HG02588 (cell line): Measurements from ENCODE around the gene FGB.
"Not testable (repeated sequence)": the region's sequence is repeated elsewhere in the genome, so short reads cannot be mapped to it uniquely, and the experiment has no call there.

Experiments
- ATAC-seq: cut with Tn5 transposase; IDR thresholded peaks from one replicate; pipeline ENCODE4 v1.9.1; 2021; ENCODE audit warnings: mild to moderate bottlenecking, moderate library complexity; ENCODE audit not compliant: unreplicated experiment

FGB gene

GRCh38 chr4:154594343-154594742 is 31.5 kb downstream of the FGB start:
- ATAC-seq: not testable (repeated sequence)

- ATAC-seq: no peak
Observed at GRCh38 chr4:154595807-154596206, 33.0 kb downstream of the FGB start.

GRCh38 chr4:154597281-154597680 is 34.5 kb downstream of the FGB start:
- ATAC-seq: not testable (repeated sequence)

GRCh38 chr4:154597798-154598774 is 35.3 kb downstream of the FGB start:
- no peak for ATAC-seq

- ATAC-seq: no peak
Observed at GRCh38 chr4:154602404-154603020, 39.7 kb downstream of the FGB start.

GRCh38 chr4:154603033-154603943 is 40.5 kb downstream of the FGB start:
- ATAC-seq: no peak

- ATAC-seq: no peak
Observed at GRCh38 chr4:154604696-154605200, 41.9 kb downstream of the FGB start.

GRCh38 chr4:154606728-154607723 is 44.2 kb downstream of the FGB start:
- no peak for ATAC-seq

- ATAC-seq: no peak
Observed at GRCh38 chr4:154608361-154609252, 45.8 kb downstream of the FGB start.

GRCh38 chr4:154609532-154609931 is 46.7 kb downstream of the FGB start:
- no peak for ATAC-seq

GRCh38 chr4:154610582-154610981 is 47.8 kb downstream of the FGB start:
- no peak for ATAC-seq

GRCh38 chr4:154611833-154612232 is 49.0 kb downstream of the FGB start:
- no peak for ATAC-seq

- no peak for ATAC-seq
Observed at GRCh38 chr4:154612472-154613414, 49.9 kb downstream of the FGB start, which contains the start of gene FGG. Gene FGG (minus strand): TSS chr4:154612656. CDS start chr4:154612609, 47 bp downstream.

GRCh38 chr4:154614306-154614705 is 51.5 kb downstream of the FGB start:
- ATAC-seq: no peak

GRCh38 chr4:154615211-154615610 is 52.4 kb downstream of the FGB start:
- ATAC-seq: no peak

GRCh38 chr4:154616287-154616686 is 53.5 kb downstream of the FGB start:
- no peak for ATAC-seq

- ATAC-seq: peak; percentile 94
Observed at GRCh38 chr4:154616731-154617130, 53.9 kb downstream of the FGB start.
